Lower leg skin (tissue), 3 donors: ENCODE results near the gene IL17RA.

Source experiments
- CTCF ChIP-seq, 3 donors: fragments of 450-650 bp; IDR thresholded peaks; one replicate each; pipeline ENCODE4 v1.5.1; 2016; ENCODE audit warnings: antibody characterized with exemption in 3 of 3, mild to moderate bottlenecking in 3 of 3, moderate library complexity in 2 of 3
- POLR2A ChIP-seq, 2 donors: fragments of 450-650 bp; IDR thresholded peaks; one replicate each; pipeline ENCODE4 v1.6.1; 2016 to 2017; ENCODE audit warnings: antibody characterized with exemption in 2 of 2, mild to moderate bottlenecking in 1 of 2, moderate library complexity in 1 of 2

DNA sequence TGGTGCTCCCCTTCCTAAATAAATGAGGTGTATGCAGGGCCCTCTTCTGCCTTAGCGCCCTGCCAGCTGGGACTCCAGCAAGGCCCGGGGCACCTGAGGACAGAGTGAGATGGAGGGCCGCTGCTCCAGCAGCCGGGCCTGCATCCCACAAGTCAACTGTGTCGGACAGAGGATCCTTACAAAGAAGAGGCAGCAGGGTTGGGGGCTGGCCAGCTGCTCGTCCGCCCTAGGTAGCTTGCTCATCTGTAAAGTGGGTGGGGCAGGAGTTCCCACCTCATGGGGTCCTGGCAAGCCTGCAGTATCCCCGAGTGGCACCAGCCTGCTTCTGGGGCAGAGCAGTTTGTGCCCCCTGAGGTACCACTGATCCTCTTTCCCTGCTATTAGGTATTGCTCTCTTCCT lies 28.8 kb downstream of the IL17RA start:
- no peak for TF ChIP-seq CTCF (IDR thresholded peaks at IDR 0.05)
- TF ChIP-seq POLR2A (IDR thresholded peaks at IDR 0.05): no peak
